ENCODE data around the gene MT1E. TPM values are rescaled to one million over a fixed set of nuclear protein-coding genes. Genes with fewer than 3 reads are reported as not detected.

Gene MT1E
- total RNA-seq, 1 donor = 105 TPM

DNA sequence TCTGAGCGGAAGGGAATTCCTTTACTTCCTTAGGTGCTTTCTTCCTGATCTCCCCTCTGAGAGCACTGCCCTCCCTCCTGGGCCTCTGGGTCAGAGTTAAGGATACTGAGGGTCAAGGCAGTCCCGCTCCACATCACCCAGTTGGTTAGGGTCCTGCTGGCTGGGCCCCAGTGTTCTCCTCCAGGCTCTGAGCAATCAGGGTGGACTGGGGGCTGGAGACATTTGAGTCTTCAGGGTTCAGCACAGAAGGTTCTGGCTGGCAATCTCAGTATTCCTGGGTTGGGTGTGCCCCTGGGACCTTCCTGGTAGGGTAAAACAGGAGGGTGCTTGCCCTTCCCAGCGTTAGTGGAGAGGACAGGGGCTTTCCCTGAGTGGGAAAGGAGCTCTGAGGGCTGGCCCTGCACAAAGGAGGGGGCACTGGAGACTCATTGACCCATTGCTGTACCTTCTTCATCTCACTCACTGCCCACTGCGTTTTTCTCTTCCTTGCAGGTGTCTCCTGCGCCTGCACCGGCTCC, 7.3 kb downstream of the MT1E start:
- Histone ChIP-seq H3K4me3 (ENCODE audit: insufficient read depth, low read length) (peak overlapping the region; percentile 75), H3K36me3 (ENCODE audit: insufficient read depth, low read length) (no peaks in the 10 kb centered on the region), H3K79me2 (ENCODE audit: insufficient read depth, low read length) (no peaks in the 10 kb centered on the region), H4K20me1 (ENCODE audit: insufficient read depth, low read length) (no peaks in the 10 kb centered on the region), H2AFZ (ENCODE audit: low read length) (peak overlapping the region; percentile 96), H3K27me3 (ENCODE audit: insufficient read depth, low read length) (peaks cover 2% of the 10 kb centered on the region), H3K9me3 (ENCODE audit: low read depth, low read length) (no peaks in the 10 kb centered on the region), H3K27ac (ENCODE audit: low read depth, low read length) (no peak overlapping the region), H3K4me2 (ENCODE audit: insufficient read depth, low read length) (peak overlapping the region; percentile 87), H3K4me1 (ENCODE audit: insufficient read depth, low read length) (peaks cover 7% of the 10 kb centered on the region)
- DNase-seq (ENCODE audit: insufficient read length, low spot score, missing footprints) = no peak
- TF ChIP-seq CTCF (IDR thresholded peaks at IDR 0.05; ENCODE audit: extremely low read depth, low read depth, low read length) = no peak

- H2AFZ ChIP-seq (ENCODE audit: low read length) = no peak overlapping the region
- no peaks in the 10 kb centered on the region for H3K36me3 ChIP-seq (ENCODE audit: insufficient read depth, low read length)
- DNase-seq (ENCODE audit: insufficient read length, low spot score, missing footprints) = no peak
- TF ChIP-seq CTCF (IDR thresholded peaks at IDR 0.05; ENCODE audit: extremely low read depth, low read depth, low read length) = no peak
- no peak overlapping the region for H3K4me2 ChIP-seq (ENCODE audit: insufficient read depth, low read length)
- peaks cover 6% of the 10 kb centered on the region for H3K27me3 ChIP-seq (ENCODE audit: insufficient read depth, low read length)
- H3K4me1 ChIP-seq (ENCODE audit: insufficient read depth, low read length) = peaks cover 8% of the 10 kb centered on the region
- H3K9me3 ChIP-seq (ENCODE audit: low read depth, low read length) = no peaks in the 10 kb centered on the region
- no peaks in the 10 kb centered on the region for H4K20me1 ChIP-seq (ENCODE audit: insufficient read depth, low read length)
- no peak overlapping the region for H3K27ac ChIP-seq (ENCODE audit: low read depth, low read length)
- no peaks in the 10 kb centered on the region for H3K79me2 ChIP-seq (ENCODE audit: insufficient read depth, low read length)
- no peak overlapping the region for H3K4me3 ChIP-seq (ENCODE audit: insufficient read depth, low read length)
Observed at GRCh38 chr16:56633535-56633934, 8.0 kb downstream of the MT1E start.

DNA sequence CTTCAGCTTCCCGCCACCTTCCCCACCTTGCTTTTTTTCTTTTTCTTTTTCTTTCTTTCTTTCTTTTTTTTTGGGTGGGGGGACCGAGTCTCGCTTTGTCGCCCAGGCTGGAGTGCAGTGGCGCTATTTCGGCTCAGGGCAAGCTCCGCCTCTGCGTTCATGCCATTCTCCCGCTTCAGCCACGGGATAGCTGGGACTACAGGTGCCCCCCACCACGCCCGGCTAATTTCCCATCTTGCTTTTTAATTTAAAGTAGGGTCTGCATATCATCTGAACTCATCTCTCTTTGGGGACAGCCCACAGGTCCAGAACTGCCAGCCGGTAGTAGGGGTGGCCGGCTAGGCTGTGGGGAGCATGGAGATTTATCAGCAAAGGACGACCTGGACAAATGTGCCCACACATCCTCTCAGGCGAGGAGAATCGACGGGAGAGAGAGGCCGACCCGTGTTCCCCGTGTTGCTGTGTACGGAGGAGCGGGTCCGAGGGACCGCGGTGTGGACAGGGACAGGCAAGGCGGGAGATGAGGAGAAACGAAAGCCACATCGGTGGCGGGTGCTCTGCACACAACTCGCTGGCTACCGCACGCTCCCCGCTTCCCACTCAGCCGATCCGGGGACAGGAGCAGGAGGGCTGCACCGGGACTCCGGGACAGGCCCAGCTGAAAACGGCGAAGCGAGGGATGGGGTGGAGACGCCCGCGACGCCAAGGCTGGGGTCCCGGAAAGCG, 9.3 kb downstream of the MT1E start:
- Histone ChIP-seq H3K9me3 (ENCODE audit: low read depth, low read length) (no peaks in the 10 kb centered on the region), H4K20me1 (ENCODE audit: insufficient read depth, low read length) (no peaks in the 10 kb centered on the region), H2AFZ (ENCODE audit: low read length) (no peak overlapping the region), H3K4me2 (ENCODE audit: insufficient read depth, low read length) (no peak overlapping the region), H3K4me1 (ENCODE audit: insufficient read depth, low read length) (peaks cover 12% of the 10 kb centered on the region), H3K27ac (ENCODE audit: low read depth, low read length) (no peak overlapping the region), H3K4me3 (ENCODE audit: insufficient read depth, low read length) (no peak overlapping the region), H3K79me2 (ENCODE audit: insufficient read depth, low read length) (no peaks in the 10 kb centered on the region), H3K36me3 (ENCODE audit: insufficient read depth, low read length) (no peaks in the 10 kb centered on the region), H3K27me3 (ENCODE audit: insufficient read depth, low read length) (peaks cover 6% of the 10 kb centered on the region)
- TF ChIP-seq CTCF (IDR thresholded peaks at IDR 0.05; ENCODE audit: extremely low read depth, low read depth, low read length) = no peak
- no peak for DNase-seq (ENCODE audit: insufficient read length, low spot score, missing footprints)

DNA sequence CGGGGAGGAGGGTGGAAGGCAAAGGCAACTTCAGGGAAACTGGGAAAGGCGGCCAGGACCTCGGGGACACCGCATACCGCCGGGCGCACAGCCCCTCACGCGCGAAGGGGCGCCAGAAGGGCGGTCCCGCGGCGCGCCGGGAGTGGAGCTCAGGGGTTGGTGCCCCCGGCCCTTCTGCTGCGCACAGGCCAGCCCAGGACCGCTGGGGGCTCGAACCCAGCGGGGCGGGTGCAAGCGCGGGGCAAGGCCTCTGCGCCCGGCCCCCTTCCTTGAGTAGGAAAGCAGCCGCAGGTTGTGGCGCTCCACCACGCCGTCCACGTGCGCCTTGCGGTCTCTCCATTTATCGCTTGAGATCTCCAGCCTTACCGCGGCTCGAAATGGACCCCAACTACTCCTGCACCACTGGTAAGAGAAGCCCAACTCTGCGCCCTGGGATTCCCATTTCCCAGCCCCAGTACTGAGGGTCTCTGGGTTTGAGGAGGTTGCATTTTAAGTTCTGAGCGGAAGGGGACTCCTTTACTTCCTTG, 9.9 kb downstream of the MT1E start:
- no peaks in the 10 kb centered on the region for H3K9me3 ChIP-seq (ENCODE audit: low read depth, low read length)
- no peaks in the 10 kb centered on the region for H3K79me2 ChIP-seq (ENCODE audit: insufficient read depth, low read length)
- no peak overlapping the region for H3K4me3 ChIP-seq (ENCODE audit: insufficient read depth, low read length)
- no peak overlapping the region for H3K27ac ChIP-seq (ENCODE audit: low read depth, low read length)
- no peak overlapping the region for H2AFZ ChIP-seq (ENCODE audit: low read length)
- H3K27me3 ChIP-seq (ENCODE audit: insufficient read depth, low read length) = peaks cover 6% of the 10 kb centered on the region
- H3K36me3 ChIP-seq (ENCODE audit: insufficient read depth, low read length) = no peaks in the 10 kb centered on the region
- H3K4me1 ChIP-seq (ENCODE audit: insufficient read depth, low read length) = peaks cover 12% of the 10 kb centered on the region
- no peak for DNase-seq (ENCODE audit: insufficient read length, low spot score, missing footprints)
- no peak overlapping the region for H3K4me2 ChIP-seq (ENCODE audit: insufficient read depth, low read length)
- no peaks in the 10 kb centered on the region for H4K20me1 ChIP-seq (ENCODE audit: insufficient read depth, low read length)
- TF ChIP-seq CTCF (IDR thresholded peaks at IDR 0.05; ENCODE audit: extremely low read depth, low read depth, low read length) = no peak

All from osteoblast (primary cell).